HG03039 (cell line): Measurements from ENCODE around the gene LHX4.

Experiments used
- ATAC-seq: cut with Tn5 transposase; IDR thresholded peaks from one replicate; pipeline ENCODE4 v1.9.1; 2021; ENCODE audit warnings: mild to moderate bottlenecking, moderate library complexity; ENCODE audit not compliant: unreplicated experiment

Gene LHX4

DNA sequence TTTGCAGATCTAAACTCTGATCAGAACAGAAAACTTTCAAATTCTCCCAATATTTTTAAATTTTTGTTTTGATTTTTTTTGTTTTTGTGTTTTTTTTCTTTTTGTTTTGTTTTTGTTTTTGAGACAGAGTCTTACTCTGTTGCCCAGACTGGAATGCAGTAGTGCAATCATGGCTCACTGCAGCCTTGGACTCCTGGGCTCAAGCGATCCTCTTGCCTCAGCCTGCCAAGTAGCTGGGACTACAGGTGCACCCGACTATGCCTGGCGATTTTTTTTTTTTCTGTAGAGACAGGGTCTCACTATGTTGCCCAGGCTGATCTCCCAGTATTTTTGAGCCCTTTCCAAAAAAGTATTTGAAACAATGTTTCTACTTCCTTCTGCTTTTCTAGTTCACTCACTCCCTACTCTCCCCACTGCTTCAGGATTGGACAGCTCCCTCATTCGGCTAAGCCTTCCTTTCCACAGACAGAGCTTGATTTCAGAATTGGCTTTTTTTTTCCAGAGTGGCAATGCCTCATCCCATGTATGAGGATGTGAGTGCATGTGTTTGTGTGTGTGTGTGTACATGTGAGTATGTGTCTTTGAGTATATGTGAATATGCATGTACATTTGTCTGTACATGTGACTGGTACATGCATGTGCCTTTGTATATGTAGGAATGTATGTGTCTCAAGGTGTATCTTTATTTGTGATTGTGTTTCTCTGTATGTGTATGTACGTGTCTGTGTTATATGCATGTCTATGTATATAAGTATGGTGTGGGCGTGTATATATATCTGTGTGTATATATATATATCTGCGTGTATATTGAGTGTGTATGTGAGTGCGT is 11.9 kb downstream of the LHX4 start:
- ATAC-seq, result no peak

DNA sequence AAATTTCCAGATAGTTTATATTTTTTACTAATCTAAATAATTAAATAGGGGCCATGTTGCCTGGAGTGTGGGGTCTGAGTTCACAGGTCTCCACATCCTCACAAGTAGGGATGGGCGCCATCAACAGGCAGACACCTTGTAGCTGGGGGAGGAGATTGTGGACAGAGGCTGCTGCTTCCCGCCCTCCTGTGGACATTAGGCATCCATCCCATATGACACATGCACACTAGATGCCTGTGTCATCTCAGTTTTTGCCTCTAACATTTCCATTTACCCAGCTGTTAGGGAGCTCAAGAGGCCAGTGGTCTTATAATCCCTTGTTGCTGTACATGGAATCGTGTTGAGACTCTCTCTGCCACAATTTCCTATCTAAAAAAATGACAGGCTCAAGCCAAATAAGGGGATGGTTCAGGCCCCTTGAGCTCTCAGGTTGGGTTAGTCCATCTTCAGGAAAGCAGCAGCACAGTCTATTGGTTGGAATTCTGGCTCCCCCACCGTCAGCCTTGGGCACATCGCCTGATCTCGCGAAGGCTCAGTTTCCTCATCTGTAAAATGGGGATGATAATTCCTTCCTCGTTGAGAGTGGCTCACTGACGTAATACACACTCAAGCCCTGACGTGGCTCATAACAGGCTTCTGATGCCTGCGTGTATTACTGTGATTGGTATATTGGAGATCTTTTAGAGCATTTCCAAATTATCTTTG is 13.6 kb downstream of the LHX4 start:
- ATAC-seq, result no peak

DNA sequence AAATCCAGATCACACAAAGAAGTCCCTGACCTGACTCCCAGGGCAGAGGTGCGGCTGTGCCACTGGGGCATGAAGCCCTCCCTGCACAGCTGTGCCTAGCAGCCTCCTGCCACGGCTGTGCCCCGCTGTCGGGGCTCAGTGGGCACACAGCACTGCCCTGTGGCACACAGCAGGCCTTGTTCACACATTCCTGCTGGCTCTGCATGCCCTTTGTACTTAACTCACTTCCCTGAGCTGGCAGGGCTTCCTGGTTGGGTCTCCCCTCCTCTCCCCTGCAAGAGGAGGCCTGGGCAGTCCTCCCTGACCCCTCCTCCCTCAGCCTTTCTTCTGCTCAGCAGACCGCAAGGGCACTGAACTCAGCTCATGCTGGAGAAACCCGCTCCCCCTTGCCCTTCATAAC is 14.8 kb downstream of the LHX4 start:
- no peak for ATAC-seq

DNA sequence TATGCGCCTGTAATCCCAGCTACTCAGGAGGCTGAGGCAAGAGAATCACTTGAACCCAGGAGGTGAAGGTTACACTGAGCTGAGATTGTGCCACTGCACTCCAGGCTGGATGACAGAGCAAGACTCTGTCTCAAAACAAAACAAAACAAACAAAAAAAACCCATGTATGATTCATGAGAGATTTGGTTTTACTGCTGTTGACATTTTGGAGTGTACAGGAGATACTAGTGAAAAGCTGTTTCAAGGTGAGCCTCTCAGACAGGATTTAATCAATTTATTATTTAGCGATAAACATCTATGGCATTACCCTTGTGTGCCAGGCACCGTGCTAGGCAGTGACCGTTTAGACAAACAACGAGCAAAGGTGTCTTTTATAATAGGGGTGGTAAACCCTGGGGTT is 16.5 kb downstream of the LHX4 start:
- no peak for ATAC-seq

DNA sequence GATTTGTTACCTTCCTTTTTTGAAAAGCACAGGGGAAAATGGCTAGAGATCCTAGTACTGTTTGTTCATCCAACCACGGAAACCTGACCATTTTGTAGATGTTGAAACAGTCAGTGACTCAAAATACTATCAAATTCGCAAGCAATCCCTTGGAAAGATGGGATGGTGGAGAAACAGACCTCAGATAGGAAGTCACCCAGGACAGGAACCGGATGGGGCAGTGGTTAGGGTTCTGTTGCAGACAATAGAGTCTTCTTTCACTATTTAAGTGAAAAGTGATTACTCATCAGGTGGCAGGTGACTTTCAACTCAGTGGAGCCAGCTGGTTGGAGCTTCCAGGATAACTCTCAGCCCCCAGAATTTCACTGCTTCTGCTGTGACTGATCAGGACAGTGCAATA is 17.0 kb downstream of the LHX4 start:
- no peak for ATAC-seq

DNA sequence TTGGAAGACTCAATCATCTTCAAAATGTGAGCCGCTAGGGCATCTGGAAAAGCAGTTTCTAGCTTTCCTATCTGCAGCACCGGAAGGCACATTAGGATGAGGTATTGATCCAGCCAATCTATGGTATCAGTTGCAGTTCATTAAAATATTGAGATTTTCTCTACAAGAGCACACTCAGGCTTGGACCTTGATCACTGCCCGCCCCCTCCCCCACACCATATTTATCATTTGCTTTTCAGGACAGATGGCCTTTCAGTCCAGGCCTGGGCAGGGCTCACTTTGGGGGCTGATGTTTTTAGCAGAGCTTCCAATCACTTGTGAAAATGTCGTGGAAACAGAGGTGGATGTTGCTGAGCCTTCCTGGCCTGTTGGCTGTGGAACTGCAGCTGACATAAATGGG is 17.5 kb downstream of the LHX4 start:
- no peak for ATAC-seq

DNA sequence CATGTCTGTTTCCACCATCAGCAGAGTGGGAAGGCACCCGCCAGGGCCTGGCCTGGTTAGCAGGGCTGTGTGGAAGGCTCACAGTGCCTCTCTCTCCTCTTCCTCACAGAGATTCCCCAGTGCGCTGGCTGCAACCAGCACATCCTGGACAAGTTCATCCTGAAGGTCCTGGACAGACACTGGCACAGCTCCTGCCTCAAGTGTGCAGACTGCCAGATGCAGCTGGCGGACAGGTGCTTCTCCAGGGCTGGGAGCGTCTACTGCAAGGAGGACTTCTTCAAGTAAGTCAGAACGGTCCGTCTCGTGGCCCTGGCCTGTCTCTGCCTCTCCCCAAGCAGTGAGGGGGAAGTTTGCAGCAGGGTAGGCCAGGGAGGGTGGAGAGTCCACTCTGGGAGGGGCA is 18.1 kb downstream of the LHX4 start:
- ATAC-seq, result no peak

DNA sequence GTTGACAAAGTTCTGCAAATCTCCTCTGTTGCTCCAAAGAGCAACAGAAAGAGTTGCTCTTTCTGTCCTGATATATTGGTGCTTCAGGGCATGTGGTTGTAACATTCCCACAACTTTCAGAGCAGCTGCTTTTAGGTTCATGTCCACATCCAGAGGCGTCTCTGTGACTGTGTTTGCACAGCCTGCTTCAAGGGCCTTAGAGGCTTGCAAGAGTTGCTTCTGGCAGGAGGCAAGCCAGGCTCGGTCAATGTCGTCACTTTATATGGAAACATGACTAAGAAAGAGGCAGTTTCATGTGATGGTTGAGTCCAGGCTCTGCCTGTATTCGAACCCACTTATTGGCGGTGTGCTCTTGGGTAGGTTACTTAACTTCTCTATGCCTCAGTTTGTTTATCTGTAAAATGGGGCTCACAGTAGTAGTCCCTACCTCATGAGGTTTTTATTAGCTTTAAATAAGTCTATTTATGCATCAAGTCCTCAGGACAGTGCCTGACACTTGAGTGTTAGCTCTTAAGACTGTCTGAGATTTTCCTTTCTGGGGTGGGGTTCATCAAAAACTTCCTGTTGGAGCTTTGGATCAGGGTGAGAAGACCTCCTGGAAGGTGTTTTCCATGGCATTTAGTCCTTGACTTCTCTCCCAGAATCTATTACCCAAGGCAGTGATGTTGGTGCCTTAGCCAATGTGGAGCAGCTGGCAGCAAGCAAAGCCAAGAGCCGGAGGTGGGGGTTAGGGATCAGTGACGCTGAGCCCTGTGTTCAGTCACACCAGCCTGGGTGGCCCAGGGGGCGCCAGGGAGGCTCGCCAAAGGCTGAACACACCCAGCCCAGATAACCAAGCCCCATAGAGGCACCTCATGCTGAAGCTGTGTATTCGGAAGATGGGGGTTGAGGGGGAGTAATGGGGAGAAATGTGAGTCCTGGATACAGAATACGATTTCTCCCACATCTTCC is 18.9 kb downstream of the LHX4 start:
- ATAC-seq, result no peak

DNA sequence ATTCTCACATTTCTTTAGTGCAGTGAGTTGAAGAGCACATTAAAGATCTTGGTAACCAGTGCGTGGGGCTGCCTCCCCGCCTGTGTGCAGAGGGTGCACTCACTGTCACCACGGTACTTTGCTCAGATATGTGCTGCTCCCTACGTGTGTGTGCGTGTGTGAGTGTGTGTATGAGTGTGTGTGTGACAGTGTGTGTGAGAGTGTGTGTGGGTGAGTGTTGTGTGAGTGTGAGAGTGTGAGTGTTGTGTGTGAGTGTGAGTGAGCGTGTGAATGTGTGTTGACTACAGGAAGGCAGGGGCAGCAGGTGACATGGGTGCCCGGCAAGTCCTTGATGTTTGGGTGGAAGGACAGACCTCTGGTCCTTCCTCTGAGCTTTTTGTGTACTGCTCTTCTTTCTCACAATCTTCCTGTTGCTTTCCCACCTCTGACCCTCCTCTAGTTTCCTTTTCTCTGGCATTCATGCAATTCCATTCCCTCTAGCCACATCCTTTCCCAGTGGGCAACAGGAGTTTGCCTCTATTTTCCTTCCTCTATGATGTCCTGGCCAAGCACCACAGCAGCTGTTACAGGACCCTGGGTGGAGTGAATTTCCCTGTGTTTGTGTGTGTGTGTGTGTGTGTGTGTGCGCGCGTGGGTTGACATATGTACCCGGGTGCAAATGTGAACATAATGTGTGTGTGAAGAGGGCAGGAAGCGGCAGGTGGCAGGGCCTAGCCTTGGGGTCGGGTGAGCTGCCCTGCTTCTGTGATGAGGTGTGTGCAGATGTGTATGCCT is 19.8 kb downstream of the LHX4 start:
- no peak for ATAC-seq

DNA sequence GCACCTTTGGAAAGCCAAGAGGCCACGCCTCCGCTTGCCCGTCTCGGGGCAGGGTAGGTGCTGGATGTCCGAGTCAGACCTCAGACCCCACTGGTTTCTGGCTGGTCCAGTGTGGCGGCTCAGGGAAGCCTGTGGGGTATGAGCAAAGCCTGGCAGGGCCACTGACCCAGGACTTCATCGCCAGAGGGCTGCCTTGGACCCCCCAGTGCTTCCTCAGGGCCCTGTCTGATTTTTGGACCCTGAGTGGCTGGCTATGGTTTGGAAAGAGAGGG is 20.4 kb downstream of the LHX4 start:
- ATAC-seq, result no peak

DNA sequence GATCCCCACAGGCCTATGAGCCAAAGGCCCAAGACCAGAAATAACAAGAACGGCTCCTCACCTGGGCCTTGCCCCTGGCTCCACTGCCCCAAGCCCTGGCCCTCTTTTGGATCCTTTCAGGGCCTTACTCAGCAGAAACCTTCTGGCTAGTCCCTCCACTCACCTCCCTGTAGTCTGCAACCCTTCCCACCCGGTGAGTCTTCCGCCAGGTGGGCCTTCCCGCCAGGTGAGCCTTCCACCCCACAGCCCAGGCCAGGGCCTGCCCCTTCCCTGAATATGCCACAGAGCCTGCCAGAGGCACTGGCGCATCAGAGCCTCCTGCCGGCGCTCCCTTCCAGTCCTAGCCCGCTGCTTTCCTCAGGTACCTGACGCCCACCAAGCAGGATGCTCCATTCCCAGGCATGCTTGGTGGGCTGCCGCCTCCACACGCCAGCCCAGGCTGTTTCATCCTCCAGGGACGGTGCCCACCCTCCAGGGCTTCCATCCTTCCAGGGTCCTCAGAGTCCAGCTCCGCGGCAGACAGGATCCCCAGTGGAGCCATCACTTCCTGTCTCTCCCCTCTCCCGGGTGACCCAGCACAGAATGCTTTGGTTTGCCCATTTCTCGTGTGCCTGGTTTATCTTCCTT is 20.9 kb downstream of the LHX4 start:
- no peak for ATAC-seq

DNA sequence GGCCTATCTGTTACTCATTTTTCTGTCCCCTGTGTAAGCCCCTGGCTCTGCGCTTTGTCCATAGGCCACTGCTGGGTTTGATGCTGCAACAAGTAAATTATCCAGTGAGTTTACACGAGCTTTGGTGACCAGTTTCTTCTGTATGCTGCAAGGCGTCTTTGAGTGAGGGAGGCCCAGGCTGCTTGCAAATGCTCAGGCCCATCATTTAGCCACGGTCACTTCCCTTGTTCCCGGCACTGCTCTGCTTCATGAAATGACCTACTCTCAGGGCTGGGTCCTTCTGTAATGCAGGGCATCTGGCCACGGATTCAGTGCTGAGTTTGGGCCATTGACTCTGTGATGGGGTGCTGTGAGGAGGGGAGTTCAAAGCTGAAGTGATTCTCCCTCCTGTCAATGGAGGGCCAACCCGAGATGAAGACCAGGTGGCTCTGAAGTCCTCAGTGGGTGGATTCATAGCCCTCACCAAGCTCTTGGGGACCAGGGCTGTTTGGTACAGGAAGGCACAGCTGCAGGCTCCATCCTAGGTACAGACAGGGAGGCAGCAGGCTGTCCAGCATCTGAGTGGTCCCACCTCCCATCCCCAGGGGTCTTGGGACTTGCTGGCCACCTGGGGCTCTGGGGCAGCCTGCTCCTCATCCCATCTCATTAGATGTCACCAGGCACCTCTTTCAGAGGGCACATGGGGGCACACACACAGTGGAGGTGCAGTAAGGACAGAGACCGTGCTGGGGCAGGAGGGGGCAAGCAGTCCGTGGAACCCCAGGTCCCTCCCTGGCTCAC is 21.7 kb downstream of the LHX4 start:
- no peak for ATAC-seq

DNA sequence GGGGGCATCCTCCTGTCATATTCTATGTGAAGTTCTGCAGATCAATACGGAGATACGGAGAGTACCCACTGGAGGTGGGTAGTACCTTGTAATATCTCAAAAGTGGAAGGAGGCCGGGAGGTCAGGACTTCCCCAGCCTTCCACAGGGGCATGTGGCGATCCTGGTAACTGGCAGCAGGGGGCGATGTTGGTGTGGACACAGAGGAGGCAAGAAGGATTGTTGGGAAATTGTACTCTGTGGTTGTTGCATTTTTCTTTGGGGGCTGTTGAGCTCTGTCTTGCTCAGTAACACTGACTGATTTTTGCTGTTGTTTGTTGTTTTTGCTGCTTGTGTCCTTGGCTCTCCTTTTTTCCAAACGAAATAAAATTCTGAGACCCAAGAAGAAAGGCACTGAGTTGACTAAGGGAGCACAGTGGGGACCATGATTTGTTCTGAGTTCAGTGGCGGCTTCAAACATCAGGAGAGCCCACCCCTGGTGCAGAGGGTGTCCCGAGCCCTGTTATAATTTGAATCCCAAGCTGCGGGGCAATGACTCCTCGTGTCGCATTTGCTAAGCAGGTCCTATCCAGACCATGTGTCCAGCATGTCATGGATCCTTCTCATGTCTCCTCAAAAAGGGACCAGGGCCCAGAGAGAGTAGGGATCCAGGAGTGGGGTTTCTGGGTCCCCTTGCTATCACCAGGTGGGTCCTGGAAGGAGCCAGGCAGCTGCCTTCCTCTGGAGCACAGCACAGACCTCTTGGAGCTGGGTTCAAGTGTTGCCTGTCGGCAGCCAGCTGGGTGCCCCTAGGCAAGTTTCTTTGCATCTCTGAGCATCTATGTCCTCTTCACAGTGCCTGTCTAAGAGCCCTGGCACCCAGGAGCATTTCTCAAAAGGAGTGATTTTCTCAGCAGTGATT is 22.8 kb downstream of the LHX4 start:
- no peak for ATAC-seq

DNA sequence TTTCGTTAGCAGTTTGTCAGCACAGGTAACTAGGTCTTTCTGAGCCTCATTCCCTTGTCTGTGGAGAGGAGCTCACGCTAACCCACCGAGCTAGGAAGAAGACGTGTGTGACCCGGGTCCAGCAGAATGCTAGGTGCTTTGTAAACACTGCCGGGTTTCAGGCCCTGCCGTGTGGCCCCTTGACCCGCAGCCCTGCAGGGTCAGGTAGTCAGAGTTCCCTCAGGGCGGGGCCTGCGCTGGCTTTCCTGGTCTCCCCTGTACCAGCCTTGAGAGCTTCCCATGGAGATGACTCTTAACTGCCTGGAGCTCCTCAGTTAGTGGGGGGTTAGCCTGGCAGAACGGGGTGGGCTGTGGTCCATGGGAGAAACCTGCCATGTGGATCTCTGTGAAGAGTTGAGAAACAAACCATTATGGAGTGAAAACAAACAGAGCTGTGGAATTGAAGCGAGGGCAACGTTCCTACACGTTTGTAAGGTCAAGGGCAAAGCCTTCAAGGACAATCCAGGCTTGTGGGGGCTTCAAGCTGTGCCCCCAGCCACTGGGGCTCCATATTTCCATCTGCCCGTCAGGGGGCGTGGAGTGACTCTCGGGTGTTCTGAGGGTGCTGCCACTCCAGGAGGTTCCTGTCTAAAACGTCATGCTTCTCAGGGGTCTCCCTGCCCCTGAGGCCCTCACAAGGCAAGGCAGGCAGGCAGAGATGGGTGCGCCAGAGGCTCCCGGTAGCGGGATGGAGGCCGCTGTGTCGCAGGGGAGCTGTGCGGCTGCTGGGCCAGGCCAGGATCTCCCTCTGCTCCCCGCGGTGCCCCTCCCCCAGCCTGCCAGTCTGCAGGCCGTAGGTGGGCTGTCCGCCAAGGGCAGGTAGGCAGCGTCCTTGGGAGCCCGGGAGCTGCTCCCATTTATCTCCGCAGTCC is 23.8 kb downstream of the LHX4 start:
- ATAC-seq, result no peak

DNA sequence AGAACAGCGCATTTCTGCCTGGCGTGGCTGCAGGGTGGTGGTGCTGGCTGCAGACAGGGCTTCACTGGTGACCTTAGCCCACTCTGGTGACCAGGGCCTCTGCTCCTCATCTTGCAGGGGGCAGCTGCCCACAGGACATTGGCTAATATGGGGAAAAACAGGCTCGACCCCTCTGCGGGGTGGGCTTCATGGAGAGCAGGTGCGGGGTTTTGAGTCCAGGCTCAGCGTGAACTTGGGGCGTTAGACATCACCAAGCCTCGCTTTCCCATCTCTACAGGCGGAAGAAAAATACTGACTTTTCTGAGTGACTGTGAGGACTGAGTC is 24.4 kb downstream of the LHX4 start:
- ATAC-seq, result no peak

DNA sequence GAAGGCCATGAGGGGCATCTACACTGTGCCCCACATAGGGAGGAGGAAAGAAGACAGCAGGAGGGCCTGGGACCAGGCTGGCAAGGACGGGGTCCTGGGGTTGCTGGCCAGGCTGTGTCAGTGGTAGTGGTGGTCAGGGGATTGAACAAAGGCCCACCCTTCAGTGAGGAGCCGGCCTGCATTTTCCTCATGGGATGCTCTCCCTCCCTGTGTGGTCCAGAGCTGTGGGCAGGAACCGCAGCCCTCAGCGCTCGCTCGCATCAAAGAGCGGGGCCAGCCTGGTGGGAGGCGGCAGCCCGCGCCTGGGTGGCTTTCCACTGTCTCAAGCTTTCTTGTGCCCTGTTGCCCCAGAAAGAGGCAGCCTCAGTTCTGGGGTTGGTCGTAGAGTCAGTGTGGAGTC is 24.8 kb downstream of the LHX4 start:
- ATAC-seq, result no peak

DNA sequence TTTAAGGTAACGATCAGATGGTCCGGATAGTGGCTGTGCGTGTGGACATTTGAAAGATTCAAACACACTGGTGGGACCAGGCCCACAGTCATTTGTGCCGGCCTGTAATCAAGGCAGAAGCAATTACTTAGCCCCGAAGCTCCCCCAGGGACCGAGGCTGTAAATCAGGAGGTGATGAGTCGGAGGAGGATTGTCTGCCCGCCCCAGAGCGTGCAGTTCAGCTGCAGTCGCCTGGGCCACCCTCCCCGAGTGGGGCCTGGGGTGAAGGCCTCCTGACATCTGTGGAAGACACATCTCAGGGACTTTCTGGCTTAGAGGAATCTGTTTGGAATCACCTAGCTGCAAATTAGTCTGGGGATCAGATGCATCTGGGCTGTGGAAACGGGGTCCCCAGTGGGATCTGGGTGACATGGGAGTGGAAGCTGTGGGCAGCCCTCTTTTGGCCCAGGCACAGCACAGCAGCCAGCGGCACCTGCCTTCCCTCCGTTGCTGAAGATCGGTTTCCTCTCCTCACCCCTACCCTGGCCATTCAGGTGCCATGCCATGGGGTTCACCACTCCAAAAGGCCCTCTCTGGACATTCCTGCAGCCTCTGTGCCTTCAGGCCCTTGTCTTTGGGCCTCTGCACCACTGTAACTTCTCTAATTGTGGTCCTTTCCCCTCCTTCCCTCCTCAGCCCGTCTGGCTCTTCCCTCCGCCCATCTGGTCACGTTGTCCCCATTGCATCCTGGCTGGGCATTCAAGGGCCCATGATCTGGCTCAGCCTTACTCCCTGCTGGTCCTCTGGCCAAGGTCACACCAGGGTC is 25.7 kb downstream of the LHX4 start:
- ATAC-seq, result no peak
